ENCODE results near the gene PEX3.

PEX3 gene

DNA sequence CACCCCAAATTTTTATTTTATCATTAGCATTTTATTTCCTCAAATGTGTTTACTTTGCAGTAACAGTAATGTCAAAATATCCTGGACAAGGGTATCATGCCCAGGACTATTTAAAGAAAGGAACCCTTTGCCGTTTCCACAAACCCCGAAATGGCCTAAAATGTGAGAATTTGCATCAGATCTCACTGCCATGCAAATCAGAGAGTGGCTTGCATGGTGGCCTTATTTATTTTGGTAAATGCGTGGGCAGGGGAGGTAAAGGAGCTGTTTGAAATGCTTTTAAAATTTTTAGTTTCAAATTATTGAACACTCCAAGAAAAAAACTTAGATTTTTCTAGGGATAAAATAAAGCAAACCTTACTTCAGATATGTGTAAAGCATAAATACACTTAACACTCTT is 43.9 kb upstream of the PEX3 start:
- DNase-seq (ENCODE audit: low spot score) = no peak
- CTCF ChIA-PET = interaction anchor here (0.6 to 1.4 kb wide), 2 partner anchors 21 to 346 kb away, joined by 3 read pairs; partner anchors contain the start of gene AIG1
- TF ChIP-seq, protein P1, sequence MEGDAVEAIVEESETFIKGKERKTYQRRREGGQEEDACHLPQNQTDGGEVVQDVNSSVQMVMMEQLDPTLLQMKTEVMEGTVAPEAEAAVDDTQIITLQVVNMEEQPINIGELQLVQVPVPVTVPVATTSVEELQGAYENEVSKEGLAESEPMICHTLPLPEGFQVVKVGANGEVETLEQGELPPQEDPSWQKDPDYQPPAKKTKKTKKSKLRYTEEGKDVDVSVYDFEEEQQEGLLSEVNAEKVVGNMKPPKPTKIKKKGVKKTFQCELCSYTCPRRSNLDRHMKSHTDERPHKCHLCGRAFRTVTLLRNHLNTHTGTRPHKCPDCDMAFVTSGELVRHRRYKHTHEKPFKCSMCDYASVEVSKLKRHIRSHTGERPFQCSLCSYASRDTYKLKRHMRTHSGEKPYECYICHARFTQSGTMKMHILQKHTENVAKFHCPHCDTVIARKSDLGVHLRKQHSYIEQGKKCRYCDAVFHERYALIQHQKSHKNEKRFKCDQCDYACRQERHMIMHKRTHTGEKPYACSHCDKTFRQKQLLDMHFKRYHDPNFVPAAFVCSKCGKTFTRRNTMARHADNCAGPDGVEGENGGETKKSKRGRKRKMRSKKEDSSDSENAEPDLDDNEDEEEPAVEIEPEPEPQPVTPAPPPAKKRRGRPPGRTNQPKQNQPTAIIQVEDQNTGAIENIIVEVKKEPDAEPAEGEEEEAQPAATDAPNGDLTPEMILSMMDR (conservative IDR thresholded peaks at IDR 0.05; ENCODE audit: low read depth) = no peak
- POLR2A ChIA-PET (ENCODE audit: low non-redundant PET) = no interaction called here
- H3K27ac ChIP-seq = no peak overlapping the region

DNA sequence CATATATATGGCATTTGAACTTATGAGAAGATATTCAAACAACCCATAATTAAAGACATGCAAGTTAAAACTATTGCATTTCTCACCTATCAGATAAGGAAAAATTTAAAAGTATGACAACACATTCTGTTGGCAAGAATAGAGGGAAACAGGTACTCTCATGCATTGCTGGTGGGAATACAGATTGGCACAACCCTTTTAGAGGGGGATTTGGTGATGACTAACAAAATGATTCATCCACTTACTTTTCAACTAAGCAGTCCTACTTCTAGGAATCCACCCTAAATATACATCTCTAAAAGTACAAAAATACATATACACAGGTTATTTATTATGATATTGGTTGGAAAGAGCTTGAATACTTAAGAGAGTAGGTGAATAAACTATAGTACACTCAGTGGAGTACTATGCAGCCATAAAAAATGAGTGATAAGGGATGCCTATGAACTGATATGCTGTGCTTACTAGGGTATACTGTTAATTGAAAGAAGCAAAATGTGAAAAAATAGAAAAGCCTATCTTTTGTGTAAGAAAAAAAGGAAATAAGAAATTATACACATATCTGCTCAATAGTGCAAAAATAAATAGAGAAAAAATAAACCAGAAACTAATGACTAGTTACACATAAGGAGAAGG is 42.3 kb upstream of the PEX3 start:
- no peak for DNase-seq (ENCODE audit: low spot score)
- TF ChIP-seq, protein P1 (conservative IDR thresholded peaks at IDR 0.05; ENCODE audit: low read depth) = no peak
- ChIA-PET POLR2A (ENCODE audit: low non-redundant PET) (no interaction called here), CTCF (no interaction called here)
- no peak overlapping the region for H3K27ac ChIP-seq

DNA sequence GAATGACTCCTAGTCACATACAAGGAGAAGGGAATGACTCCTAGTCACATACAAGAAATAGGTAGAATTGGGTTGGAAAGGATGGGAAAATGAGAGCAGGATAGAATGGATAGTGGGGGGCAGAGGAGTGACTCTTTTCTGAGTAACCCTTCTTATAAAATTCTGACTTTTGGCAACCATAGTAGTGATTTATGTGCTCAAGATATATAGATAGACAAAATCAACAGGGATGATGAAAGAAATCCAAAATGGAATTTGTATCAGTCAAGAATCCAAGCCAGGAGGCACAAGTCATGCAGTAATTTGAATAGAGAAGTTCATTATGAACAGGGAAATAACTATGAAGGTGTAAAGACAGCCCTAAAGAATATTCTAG is 41.8 kb upstream of the PEX3 start:
- POLR2A ChIA-PET (ENCODE audit: low non-redundant PET) = no interaction called here
- TF ChIP-seq, protein P1 (conservative IDR thresholded peaks at IDR 0.05; ENCODE audit: low read depth) = no peak
- CTCF ChIA-PET = no interaction called here
- peak overlapping the region; percentile 85 for H3K27ac ChIP-seq
- no peak for DNase-seq (ENCODE audit: low spot score)

DNA sequence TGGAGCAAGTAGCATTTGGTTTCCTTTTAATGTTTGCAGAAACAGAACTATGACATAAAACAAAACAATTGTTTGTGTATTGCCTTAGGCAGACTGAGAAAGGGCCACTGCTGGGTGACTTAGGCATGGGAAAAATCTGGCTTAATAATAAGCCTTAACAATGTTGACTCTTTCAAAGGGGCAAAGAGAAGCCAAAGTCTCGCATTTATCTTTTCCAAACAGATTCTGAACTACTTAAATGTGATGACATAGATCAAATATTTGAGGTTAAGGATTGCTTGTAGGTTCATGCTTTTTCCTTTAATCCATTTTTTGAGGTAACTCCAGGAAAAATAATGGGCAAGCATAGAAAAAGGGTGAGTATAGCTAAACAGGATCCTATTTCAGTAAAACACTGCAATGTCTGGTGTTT is 39.7 kb upstream of the PEX3 start:
- TF ChIP-seq, protein P1 (conservative IDR thresholded peaks at IDR 0.05; ENCODE audit: low read depth) = no peak
- POLR2A ChIA-PET (ENCODE audit: low non-redundant PET) = no interaction called here
- CTCF ChIA-PET = interaction anchor here (0.6 to 0.7 kb wide), 3 partner anchors 14 to 184 kb away, joined by 3 to 8 read pairs (median 4); no protein-coding TSS in a partner anchor
- no peak overlapping the region for H3K27ac ChIP-seq
- DNase-seq (ENCODE audit: low spot score) = peak; percentile 70

DNA sequence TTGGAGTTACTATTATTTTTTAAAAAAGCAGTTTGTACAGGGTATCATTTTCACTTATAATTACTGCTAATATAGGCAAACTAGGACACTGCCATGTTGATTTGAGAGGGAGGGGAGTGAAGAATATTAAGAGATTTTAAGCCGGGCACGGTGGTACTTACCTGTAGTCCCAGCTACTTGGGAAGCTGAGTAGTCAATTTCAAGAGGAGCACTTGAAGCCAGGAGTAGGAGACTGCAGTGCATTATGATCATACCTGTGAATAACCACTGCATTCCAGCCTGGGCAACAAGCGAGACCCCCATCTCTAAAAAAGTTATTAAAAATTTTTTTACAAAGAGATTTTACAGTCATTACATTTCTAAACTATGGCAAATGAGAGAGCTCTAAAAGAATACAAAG is 35.8 kb upstream of the PEX3 start:
- ChIA-PET CTCF (interaction anchor here (0.6 to 2.8 kb wide), 3 partner anchors 12 to 1301 kb away, joined by 3 to 11 read pairs (median 3); no protein-coding TSS in a partner anchor), POLR2A (ENCODE audit: low non-redundant PET) (no interaction called here)
- TF ChIP-seq, protein P1 (conservative IDR thresholded peaks at IDR 0.05; ENCODE audit: low read depth) = no peak
- no peak overlapping the region for H3K27ac ChIP-seq
- DNase-seq (ENCODE audit: low spot score) = no peak

DNA sequence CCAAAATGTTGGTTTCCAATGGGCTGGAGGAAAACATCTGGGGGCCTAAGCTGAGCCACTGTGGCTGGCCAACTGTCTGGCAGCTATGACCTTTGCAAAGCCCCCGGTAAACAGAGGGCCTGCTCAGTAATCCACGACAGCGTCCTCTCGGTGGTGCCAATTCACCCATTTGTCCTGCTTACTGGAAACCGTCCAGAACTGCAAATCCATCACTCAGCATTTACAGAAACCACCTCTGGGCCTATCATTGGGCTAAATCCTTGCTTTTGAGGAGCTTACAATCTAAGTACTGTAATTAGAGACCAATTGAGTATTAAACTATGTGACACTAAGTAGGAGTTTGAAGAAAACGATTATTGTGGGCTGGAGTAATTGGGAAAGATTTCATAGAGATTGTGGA is 31.1 kb upstream of the PEX3 start:
- no peak overlapping the region; the same call in 1 of the 2 replicates for H3K27ac ChIP-seq
- ChIA-PET CTCF (no interaction called here), POLR2A (ENCODE audit: low non-redundant PET) (no interaction called here)
- DNase-seq (ENCODE audit: low spot score) = no peak
- TF ChIP-seq, protein P1 (conservative IDR thresholded peaks at IDR 0.05; ENCODE audit: low read depth) = no peak
